ENCODE results near the gene MRPL49. TPM values are rescaled to one million over a fixed set of nuclear protein-coding genes. Genes with fewer than 3 reads are reported as not detected.

Gene MRPL49
- total and polyA plus RNA-seq, 2 experiments from 2014 or later = 27.7 to 61.9 TPM

DNA sequence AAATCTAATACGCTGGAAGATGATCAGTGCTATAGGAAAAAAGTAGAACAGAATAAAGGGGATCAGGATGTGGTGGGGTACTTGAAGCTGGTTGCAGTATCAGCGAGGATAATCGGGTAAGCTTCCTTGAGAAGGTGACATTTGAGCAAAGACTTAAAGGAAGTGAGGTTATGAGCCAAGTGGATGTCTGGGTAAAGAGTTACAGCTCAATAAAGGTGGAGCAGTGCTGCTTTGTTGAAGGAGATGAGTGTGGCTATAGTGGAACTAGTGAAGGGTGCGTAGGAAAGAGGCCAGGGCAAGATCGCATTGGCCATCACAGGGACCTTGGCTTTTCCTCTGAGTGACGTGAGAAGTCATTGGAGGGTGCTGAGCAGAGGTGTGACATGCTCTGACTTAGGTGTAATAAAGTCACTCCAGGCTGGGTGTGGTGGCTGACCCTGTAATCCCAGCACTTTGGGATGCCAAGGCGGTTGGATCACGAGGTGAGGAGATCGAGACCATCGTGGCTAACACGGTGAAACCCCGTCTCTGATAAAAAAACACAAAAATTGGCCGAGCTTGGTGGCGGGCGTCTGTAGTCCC lies 14.5 kb downstream of the MRPL49 start:
- H3F3A ChIP-seq (replicated peaks; ENCODE audit: low read depth) = peaks cover 5% of the 10 kb centered on the region; the same call in 1 of the 2 replicates
- no peaks in the 10 kb centered on the region for H3K36me3 ChIP-seq (ENCODE audit: insufficient read depth)
- H3K4me3 Mint-ChIP-seq = no peak overlapping the region; the same call in 1 of the 3 replicates
- H3K4me3 ChIP-seq = no peak overlapping the region
- H3K79me2 ChIP-seq (replicated peaks; ENCODE audit: insufficient read depth) = peaks cover 19% of the 10 kb centered on the region
- no peaks in the 10 kb centered on the region for H3K9me3 Mint-ChIP-seq
- H3K27me3 ChIP-seq (ENCODE audit: insufficient read depth) = no peaks in the 10 kb centered on the region
- H3K27me3 Mint-ChIP-seq (ENCODE audit: insufficient read depth, low read depth, poor library complexity) = peaks cover 19% of the 10 kb centered on the region
- H3K4me1 Mint-ChIP-seq = peaks cover 19% of the 10 kb centered on the region
- H3K4me1 ChIP-seq (ENCODE audit: insufficient read depth) = peaks cover 20% of the 10 kb centered on the region; the same call in 1 of the 2 replicates
- DNase-seq (ENCODE audit: low spot score) (no peak), ATAC-seq (no peak)
- TF ChIP-seq ZNF331 (CRISPR knock-in tag; IDR thresholded peaks at IDR 0.05; ENCODE audit: low read depth) = no peak
- no peak for TF ChIP-seq POLR2AphosphoS5 (IDR thresholded peaks at IDR 0.05; ENCODE audit: low read depth)
- no peak for TF ChIP-seq ZNF114 (CRISPR knock-in tag; IDR thresholded peaks at IDR 0.05)
- no peak for TF ChIP-seq EZH2phosphoT487 (IDR thresholded peaks at IDR 0.05; ENCODE audit: unreplicated experiment)
- TF ChIP-seq, protein P1, sequence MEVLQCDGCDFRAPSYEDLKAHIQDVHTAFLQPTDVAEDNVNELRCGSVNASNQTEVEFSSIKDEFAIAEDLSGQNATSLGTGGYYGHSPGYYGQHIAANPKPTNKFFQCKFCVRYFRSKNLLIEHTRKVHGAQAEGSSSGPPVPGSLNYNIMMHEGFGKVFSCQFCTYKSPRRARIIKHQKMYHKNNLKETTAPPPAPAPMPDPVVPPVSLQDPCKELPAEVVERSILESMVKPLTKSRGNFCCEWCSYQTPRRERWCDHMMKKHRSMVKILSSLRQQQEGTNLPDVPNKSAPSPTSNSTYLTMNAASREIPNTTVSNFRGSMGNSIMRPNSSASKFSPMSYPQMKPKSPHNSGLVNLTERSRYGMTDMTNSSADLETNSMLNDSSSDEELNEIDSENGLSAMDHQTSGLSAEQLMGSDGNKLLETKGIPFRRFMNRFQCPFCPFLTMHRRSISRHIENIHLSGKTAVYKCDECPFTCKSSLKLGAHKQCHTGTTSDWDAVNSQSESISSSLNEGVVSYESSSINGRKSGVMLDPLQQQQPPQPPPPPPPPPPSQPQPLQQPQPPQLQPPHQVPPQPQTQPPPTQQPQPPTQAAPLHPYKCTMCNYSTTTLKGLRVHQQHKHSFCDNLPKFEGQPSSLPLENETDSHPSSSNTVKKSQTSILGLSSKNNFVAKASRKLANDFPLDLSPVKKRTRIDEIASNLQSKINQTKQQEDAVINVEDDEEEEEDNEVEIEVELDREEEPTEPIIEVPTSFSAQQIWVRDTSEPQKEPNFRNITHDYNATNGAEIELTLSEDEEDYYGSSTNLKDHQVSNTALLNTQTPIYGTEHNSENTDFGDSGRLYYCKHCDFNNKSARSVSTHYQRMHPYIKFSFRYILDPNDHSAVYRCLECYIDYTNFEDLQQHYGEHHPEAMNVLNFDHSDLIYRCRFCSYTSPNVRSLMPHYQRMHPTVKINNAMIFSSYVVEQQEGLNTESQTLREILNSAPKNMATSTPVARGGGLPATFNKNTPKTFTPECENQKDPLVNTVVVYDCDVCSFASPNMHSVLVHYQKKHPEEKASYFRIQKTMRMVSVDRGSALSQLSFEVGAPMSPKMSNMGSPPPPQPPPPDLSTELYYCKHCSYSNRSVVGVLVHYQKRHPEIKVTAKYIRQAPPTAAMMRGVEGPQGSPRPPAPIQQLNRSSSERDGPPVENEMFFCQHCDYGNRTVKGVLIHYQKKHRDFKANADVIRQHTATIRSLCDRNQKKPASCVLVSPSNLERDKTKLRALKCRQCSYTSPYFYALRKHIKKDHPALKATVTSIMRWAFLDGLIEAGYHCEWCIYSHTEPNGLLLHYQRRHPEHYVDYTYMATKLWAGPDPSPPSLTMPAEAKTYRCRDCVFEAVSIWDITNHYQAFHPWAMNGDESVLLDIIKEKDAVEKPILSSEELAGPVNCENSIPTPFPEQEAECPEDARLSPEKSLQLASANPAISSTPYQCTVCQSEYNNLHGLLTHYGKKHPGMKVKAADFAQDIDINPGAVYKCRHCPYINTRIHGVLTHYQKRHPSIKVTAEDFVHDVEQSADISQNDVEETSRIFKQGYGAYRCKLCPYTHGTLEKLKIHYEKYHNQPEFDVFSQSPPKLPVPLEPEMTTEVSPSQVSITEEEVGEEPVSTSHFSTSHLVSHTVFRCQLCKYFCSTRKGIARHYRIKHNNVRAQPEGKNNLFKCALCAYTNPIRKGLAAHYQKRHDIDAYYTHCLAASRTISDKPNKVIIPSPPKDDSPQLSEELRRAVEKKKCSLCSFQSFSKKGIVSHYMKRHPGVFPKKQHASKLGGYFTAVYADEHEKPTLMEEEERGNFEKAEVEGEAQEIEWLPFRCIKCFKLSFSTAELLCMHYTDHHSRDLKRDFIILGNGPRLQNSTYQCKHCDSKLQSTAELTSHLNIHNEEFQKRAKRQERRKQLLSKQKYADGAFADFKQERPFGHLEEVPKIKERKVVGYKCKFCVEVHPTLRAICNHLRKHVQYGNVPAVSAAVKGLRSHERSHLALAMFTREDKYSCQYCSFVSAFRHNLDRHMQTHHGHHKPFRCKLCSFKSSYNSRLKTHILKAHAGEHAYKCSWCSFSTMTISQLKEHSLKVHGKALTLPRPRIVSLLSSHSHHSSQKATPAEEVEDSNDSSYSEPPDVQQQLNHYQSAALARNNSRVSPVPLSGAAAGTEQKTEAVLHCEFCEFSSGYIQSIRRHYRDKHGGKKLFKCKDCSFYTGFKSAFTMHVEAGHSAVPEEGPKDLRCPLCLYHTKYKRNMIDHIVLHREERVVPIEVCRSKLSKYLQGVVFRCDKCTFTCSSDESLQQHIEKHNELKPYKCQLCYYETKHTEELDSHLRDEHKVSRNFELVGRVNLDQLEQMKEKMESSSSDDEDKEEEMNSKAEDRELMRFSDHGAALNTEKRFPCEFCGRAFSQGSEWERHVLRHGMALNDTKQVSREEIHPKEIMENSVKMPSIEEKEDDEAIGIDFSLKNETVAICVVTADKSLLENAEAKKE (CRISPR knock-in tag; IDR thresholded peaks at IDR 0.05) = no peak
- TF ChIP-seq EZH2 (IDR thresholded peaks at IDR 0.05; ENCODE audit: low read depth, unreplicated experiment) = no peak
- no peak for TF ChIP-seq JUNB (IDR thresholded peaks at IDR 0.05; ENCODE audit: unreplicated experiment)
- TF ChIP-seq STAT1 (IDR thresholded peaks at IDR 0.05; ENCODE audit: unreplicated experiment) = no peak
- TF ChIP-seq, protein P2, sequence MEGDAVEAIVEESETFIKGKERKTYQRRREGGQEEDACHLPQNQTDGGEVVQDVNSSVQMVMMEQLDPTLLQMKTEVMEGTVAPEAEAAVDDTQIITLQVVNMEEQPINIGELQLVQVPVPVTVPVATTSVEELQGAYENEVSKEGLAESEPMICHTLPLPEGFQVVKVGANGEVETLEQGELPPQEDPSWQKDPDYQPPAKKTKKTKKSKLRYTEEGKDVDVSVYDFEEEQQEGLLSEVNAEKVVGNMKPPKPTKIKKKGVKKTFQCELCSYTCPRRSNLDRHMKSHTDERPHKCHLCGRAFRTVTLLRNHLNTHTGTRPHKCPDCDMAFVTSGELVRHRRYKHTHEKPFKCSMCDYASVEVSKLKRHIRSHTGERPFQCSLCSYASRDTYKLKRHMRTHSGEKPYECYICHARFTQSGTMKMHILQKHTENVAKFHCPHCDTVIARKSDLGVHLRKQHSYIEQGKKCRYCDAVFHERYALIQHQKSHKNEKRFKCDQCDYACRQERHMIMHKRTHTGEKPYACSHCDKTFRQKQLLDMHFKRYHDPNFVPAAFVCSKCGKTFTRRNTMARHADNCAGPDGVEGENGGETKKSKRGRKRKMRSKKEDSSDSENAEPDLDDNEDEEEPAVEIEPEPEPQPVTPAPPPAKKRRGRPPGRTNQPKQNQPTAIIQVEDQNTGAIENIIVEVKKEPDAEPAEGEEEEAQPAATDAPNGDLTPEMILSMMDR (conservative IDR thresholded peaks at IDR 0.05; ENCODE audit: low read depth in 2 of 2) = no peak
- no peak for TF ChIP-seq NANOG (IDR thresholded peaks at IDR 0.05; ENCODE audit: borderline replicate concordance)
- TF ChIP-seq, protein P3, sequence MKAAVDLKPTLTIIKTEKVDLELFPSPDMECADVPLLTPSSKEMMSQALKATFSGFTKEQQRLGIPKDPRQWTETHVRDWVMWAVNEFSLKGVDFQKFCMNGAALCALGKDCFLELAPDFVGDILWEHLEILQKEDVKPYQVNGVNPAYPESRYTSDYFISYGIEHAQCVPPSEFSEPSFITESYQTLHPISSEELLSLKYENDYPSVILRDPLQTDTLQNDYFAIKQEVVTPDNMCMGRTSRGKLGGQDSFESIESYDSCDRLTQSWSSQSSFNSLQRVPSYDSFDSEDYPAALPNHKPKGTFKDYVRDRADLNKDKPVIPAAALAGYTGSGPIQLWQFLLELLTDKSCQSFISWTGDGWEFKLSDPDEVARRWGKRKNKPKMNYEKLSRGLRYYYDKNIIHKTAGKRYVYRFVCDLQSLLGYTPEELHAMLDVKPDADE (IDR thresholded peaks at IDR 0.05) = no peak
- TF ChIP-seq, protein P4, sequence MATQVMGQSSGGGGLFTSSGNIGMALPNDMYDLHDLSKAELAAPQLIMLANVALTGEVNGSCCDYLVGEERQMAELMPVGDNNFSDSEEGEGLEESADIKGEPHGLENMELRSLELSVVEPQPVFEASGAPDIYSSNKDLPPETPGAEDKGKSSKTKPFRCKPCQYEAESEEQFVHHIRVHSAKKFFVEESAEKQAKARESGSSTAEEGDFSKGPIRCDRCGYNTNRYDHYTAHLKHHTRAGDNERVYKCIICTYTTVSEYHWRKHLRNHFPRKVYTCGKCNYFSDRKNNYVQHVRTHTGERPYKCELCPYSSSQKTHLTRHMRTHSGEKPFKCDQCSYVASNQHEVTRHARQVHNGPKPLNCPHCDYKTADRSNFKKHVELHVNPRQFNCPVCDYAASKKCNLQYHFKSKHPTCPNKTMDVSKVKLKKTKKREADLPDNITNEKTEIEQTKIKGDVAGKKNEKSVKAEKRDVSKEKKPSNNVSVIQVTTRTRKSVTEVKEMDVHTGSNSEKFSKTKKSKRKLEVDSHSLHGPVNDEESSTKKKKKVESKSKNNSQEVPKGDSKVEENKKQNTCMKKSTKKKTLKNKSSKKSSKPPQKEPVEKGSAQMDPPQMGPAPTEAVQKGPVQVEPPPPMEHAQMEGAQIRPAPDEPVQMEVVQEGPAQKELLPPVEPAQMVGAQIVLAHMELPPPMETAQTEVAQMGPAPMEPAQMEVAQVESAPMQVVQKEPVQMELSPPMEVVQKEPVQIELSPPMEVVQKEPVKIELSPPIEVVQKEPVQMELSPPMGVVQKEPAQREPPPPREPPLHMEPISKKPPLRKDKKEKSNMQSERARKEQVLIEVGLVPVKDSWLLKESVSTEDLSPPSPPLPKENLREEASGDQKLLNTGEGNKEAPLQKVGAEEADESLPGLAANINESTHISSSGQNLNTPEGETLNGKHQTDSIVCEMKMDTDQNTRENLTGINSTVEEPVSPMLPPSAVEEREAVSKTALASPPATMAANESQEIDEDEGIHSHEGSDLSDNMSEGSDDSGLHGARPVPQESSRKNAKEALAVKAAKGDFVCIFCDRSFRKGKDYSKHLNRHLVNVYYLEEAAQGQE (IDR thresholded peaks at IDR 0.05; ENCODE audit: unreplicated experiment) = no peak
- no peak for TF ChIP-seq CREB1 (CRISPR knock-in tag; IDR thresholded peaks at IDR 0.05; ENCODE audit: low read depth)
- no peaks in the 10 kb centered on the region for H4K20me1 ChIP-seq (replicated peaks; ENCODE audit: insufficient read depth)
- no peak overlapping the region for H3K27ac Mint-ChIP-seq
- no peak overlapping the region for H3K27ac ChIP-seq (ENCODE audit: low read depth)
- no peak overlapping the region for H2AFZ ChIP-seq
- H3K36me3 Mint-ChIP-seq (ENCODE audit: low read depth) = peaks cover 4% of the 10 kb centered on the region
- no peak overlapping the region for H3K4me2 ChIP-seq
- H3K9me2 ChIP-seq (ENCODE audit: insufficient read depth) = no peaks in the 10 kb centered on the region
